Activated CD4-positive, alpha-beta T cell treated with anti-CD3 and anti-CD28 coated beads, Interleukin-2, amount 50 U/mL, for 1 hour (primary cell): ENCODE results near the gene MEIS1.

ENCODE experiments used
- DNase-seq: peaks from one replicate; pipeline ENCODE4 v3.0.0-alpha.2; 2020

MEIS1 gene

GRCh38 chr2:66512626-66513025 lies 77.7 kb downstream of the MEIS1 start:
- DNase-seq, result no peak

GRCh38 chr2:66515743-66516142 lies 80.8 kb downstream of the MEIS1 start:
- no peak for DNase-seq

GRCh38 chr2:66516499-66516898 lies 81.6 kb downstream of the MEIS1 start:
- DNase-seq, result no peak

- DNase-seq, result no peak
Measured at GRCh38 chr2:66517772-66518171, 82.8 kb downstream of the MEIS1 start.

GRCh38 chr2:66519264-66519843 lies 84.4 kb downstream of the MEIS1 start:
- DNase-seq, result no peak

- DNase-seq, result no peak
Measured at GRCh38 chr2:66521291-66521922, 86.5 kb downstream of the MEIS1 start.

GRCh38 chr2:66522611-66523376 lies 87.9 kb downstream of the MEIS1 start:
- no peak for DNase-seq

- DNase-seq, result no peak
Measured at GRCh38 chr2:66523377-66523969, 88.5 kb downstream of the MEIS1 start.

GRCh38 chr2:66523990-66524389 lies 89.1 kb downstream of the MEIS1 start:
- DNase-seq, result no peak

GRCh38 chr2:66525606-66526005 lies 90.7 kb downstream of the MEIS1 start:
- no peak for DNase-seq

GRCh38 chr2:66526180-66526579 lies 91.3 kb downstream of the MEIS1 start:
- no peak for DNase-seq

GRCh38 chr2:66528974-66529724 lies 94.2 kb downstream of the MEIS1 start:
- DNase-seq, result no peak

- DNase-seq, result no peak
Measured at GRCh38 chr2:66530651-66531050, 95.7 kb downstream of the MEIS1 start.

GRCh38 chr2:66531155-66531554 lies 96.2 kb downstream of the MEIS1 start:
- no peak for DNase-seq

GRCh38 chr2:66531567-66531966 lies 96.6 kb downstream of the MEIS1 start:
- DNase-seq, result no peak

GRCh38 chr2:66532972-66533868 lies 98.3 kb downstream of the MEIS1 start:
- no peak for DNase-seq

- DNase-seq, result no peak
Measured at GRCh38 chr2:66534461-66534860, 99.5 kb downstream of the MEIS1 start.

GRCh38 chr2:66535574-66536289 lies 100.8 kb downstream of the MEIS1 start:
- no peak for DNase-seq

- no peak for DNase-seq
Measured at GRCh38 chr2:66536290-66536673, 101.4 kb downstream of the MEIS1 start.

GRCh38 chr2:66536997-66537396 lies 102.1 kb downstream of the MEIS1 start:
- no peak for DNase-seq

GRCh38 chr2:66538291-66538690 lies 103.4 kb downstream of the MEIS1 start:
- DNase-seq, result no peak
